ENCODE measurements around the gene GRPEL1. TPM values are rescaled to one million over a fixed set of nuclear protein-coding genes. Genes with fewer than 3 reads are reported as not detected.

Gene GRPEL1
- total RNA-seq, 1 experiment from 2014 or later = 82.9 TPM

DNA sequence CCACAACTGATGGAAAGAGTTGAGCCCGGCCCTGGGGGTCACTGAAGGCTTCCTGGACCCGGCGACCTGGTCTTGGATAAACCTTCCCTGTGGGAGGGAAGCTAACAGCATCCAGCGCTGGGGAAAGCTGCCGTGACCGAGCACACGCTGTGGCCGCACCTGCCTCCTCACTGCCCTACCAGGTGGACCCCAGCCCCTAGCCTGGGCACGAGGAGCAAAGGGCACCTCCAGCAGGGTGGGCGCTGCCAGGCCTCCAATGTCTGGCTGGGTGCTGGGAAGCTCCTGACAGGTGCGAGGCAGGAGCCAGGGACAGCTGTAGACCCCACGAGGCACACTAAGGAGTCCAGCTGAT lies 16.7 kb downstream of the GRPEL1 start:
- H3K27ac Mint-ChIP-seq (ENCODE audit: low read depth, unreplicated experiment) = no peak overlapping the region

DNA sequence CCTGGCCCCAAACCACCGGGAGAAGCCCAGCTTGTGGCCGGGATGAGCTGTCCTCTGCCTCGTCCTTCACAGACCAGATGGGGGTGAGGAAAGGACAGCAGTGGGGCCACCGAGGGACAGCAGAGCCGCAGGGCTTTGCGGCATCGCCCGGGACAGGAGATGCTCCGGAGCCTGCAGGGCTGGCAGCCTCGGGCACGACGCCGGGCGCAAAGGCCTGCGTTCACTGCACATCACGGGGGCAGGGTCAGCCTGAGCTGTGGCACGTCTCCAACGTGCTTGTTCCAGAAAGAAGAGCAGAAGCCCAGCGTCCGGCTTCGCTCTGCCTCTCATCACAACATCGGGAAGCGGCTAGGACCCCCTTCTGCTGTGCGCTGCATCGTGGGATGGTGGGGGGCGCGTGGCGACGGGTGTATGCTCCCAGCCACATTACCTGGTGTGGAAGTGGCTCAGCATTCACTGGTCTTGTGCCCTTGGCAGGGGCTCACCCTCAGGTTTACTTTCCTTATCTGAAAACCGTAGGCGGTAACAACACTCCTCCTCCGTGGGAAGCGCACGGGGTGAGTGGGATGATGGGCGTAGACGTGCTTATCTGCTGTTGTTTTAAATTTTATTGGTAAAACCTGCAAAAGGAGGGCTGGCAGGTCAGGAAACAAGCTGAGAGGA lies 17.3 kb downstream of the GRPEL1 start:
- Mint-ChIP-seq H3K9me3 (ENCODE audit: unreplicated experiment) (no peaks in the 10 kb centered on the region), H3K36me3 (ENCODE audit: insufficient read depth, unreplicated experiment) (peaks cover 40% of the 10 kb centered on the region), H3K4me3 (ENCODE audit: unreplicated experiment) (no peak overlapping the region), H3K4me1 (ENCODE audit: insufficient read depth, unreplicated experiment) (peaks cover 21% of the 10 kb centered on the region), H3K27me3 (ENCODE audit: insufficient read depth, unreplicated experiment) (no peaks in the 10 kb centered on the region), H3K27ac (ENCODE audit: low read depth, unreplicated experiment) (no peak overlapping the region)
- TF ChIP-seq, protein P1, sequence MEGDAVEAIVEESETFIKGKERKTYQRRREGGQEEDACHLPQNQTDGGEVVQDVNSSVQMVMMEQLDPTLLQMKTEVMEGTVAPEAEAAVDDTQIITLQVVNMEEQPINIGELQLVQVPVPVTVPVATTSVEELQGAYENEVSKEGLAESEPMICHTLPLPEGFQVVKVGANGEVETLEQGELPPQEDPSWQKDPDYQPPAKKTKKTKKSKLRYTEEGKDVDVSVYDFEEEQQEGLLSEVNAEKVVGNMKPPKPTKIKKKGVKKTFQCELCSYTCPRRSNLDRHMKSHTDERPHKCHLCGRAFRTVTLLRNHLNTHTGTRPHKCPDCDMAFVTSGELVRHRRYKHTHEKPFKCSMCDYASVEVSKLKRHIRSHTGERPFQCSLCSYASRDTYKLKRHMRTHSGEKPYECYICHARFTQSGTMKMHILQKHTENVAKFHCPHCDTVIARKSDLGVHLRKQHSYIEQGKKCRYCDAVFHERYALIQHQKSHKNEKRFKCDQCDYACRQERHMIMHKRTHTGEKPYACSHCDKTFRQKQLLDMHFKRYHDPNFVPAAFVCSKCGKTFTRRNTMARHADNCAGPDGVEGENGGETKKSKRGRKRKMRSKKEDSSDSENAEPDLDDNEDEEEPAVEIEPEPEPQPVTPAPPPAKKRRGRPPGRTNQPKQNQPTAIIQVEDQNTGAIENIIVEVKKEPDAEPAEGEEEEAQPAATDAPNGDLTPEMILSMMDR (IDR thresholded peaks at IDR 0.05; ENCODE audit: unreplicated experiment) = no peak
- POLR2A ChIA-PET = interaction anchor here (0.6 to 2.9 kb wide), 3 partner anchors 16 to 718 kb away, joined by 3 to 15 read pairs (median 4); partner anchors contain the start of gene GRPEL1
- no TSS peak for BruUV-seq (replicated peaks)
- intact Hi-C loops (cut with micrococcal nuclease) = no loop called here
- DNase-seq (ENCODE audit: unreplicated experiment) = no peak
- CTCF ChIA-PET = interaction anchor here (0.6 to 1.5 kb wide), 3 partner anchors 20 to 909 kb away, joined by 3 to 5 read pairs (median 4); no protein-coding TSS in a partner anchor

More for the DNA sequence above, 16.7 kb downstream of the GRPEL1 start:
- Mint-ChIP-seq H3K9me3 (ENCODE audit: unreplicated experiment) (no peaks in the 10 kb centered on the region), H3K36me3 (ENCODE audit: insufficient read depth, unreplicated experiment) (peaks cover 42% of the 10 kb centered on the region), H3K27me3 (ENCODE audit: insufficient read depth, unreplicated experiment) (no peaks in the 10 kb centered on the region), H3K4me1 (ENCODE audit: insufficient read depth, unreplicated experiment) (peaks cover 16% of the 10 kb centered on the region), H3K4me3 (ENCODE audit: unreplicated experiment) (no peak overlapping the region)
- DNase-seq (ENCODE audit: unreplicated experiment) = no peak
- ChIA-PET POLR2A (interaction anchor here (0.7 to 2.9 kb wide), 2 partner anchors 16 to 278 kb away, joined by 3 to 15 read pairs; partner anchors contain the start of gene GRPEL1), CTCF (interaction anchor here (0.6 to 1.1 kb wide), 3 partner anchors 44 to 909 kb away, joined by 3 to 5 read pairs (median 3); no protein-coding TSS in a partner anchor)
- no TSS peak for BruUV-seq (replicated peaks)
- intact Hi-C loops (cut with micrococcal nuclease) = no loop called here
- TF ChIP-seq, protein P1 (IDR thresholded peaks at IDR 0.05; ENCODE audit: unreplicated experiment) = no peak

DNA sequence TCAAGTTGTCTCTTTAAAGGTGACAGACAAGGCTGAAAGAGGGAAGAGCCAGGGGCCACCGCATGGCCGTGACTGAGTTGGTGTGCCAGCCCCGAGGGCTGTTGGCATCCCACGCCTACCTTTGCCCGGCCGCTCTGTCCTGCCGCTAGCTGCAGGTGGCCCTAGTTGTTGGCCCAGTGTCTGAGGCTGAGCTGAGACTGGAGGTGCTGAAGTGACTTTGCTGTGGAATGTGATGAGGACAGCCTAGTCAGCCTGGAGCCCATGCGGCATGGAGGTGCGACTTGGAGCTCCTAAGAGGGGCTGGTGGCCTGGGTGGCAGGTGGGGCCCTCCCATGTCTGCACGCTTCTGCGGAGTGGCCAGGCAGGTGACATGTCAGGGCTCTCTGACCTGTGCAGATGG lies 18.1 kb downstream of the GRPEL1 start:
- CTCF ChIA-PET = interaction anchor here (1.3 to 1.5 kb wide), 2 partner anchors 19 to 21 kb away, joined by 3 to 4 read pairs; no protein-coding TSS in a partner anchor
- POLR2A ChIA-PET = interaction anchor here (2.9 kb wide), 1 partner anchor 17 kb away, joined by 15 read pairs; the partner anchor contains the start of gene GRPEL1
- DNase-seq (ENCODE audit: unreplicated experiment) = no peak
- H3K4me1 Mint-ChIP-seq (ENCODE audit: insufficient read depth, unreplicated experiment) = peaks cover 29% of the 10 kb centered on the region
- TF ChIP-seq, protein P1 (IDR thresholded peaks at IDR 0.05; ENCODE audit: unreplicated experiment) = no peak
- no peak overlapping the region for H3K4me3 Mint-ChIP-seq (ENCODE audit: unreplicated experiment)
- no peaks in the 10 kb centered on the region for H3K9me3 Mint-ChIP-seq (ENCODE audit: unreplicated experiment)
- BruUV-seq (replicated peaks) = no TSS peak
- H3K36me3 Mint-ChIP-seq (ENCODE audit: insufficient read depth, unreplicated experiment) = peaks cover 34% of the 10 kb centered on the region
- intact Hi-C loops (cut with micrococcal nuclease) = no loop called here
- H3K27ac Mint-ChIP-seq (ENCODE audit: low read depth, unreplicated experiment) = no peak overlapping the region
- no peaks in the 10 kb centered on the region for H3K27me3 Mint-ChIP-seq (ENCODE audit: insufficient read depth, unreplicated experiment)

DNA sequence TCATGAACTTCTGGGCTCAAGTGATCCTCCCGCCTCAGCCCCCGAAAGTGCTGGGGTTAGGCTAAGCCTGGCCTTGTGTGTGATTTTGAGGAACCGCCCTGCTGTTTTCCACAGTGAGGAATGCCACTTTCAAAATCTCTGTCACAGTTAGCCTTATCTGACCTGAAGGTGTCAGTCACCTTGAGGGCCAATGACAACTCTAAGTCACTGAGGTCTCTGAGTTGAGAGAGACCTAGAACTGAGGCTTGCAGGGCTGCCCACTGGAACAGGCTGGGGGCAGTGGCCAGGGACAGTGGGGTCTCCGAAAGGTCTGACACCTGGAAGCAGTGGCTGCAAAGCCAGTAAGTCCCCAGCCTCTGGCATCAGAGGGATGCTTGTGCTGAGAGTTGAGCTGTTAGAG lies 18.6 kb downstream of the GRPEL1 start:
- DNase-seq (ENCODE audit: unreplicated experiment) = no peak
- peaks cover 30% of the 10 kb centered on the region for H3K4me1 Mint-ChIP-seq (ENCODE audit: insufficient read depth, unreplicated experiment)
- no peak overlapping the region for H3K4me3 Mint-ChIP-seq (ENCODE audit: unreplicated experiment)
- no peaks in the 10 kb centered on the region for H3K9me3 Mint-ChIP-seq (ENCODE audit: unreplicated experiment)
- intact Hi-C loops (cut with micrococcal nuclease) = no loop called here
- TF ChIP-seq, protein P1 (IDR thresholded peaks at IDR 0.05; ENCODE audit: unreplicated experiment) = no peak
- CTCF ChIA-PET = interaction anchor here (1.3 to 1.5 kb wide), 2 partner anchors 20 to 21 kb away, joined by 3 to 4 read pairs; no protein-coding TSS in a partner anchor
- peaks cover 29% of the 10 kb centered on the region for H3K36me3 Mint-ChIP-seq (ENCODE audit: insufficient read depth, unreplicated experiment)
- BruUV-seq (replicated peaks) = no TSS peak
- no peaks in the 10 kb centered on the region for H3K27me3 Mint-ChIP-seq (ENCODE audit: insufficient read depth, unreplicated experiment)
- H3K27ac Mint-ChIP-seq (ENCODE audit: low read depth, unreplicated experiment) = no peak overlapping the region
- POLR2A ChIA-PET = interaction anchor here (2.9 kb wide), 1 partner anchor 18 kb away, joined by 15 read pairs; the partner anchor contains the start of gene GRPEL1

Measured in MCF 10A (cell line).